Epithelial cell of proximal tubule (primary cell): ENCODE results near the gene TMC6. TPM values are rescaled to one million over a fixed set of nuclear protein-coding genes. Genes with fewer than 3 reads are reported as not detected.

ENCODE experiments used
- DNase-seq: peaks from one replicate; pipeline ENCODE4 v3.0.0-alpha.2; 2011; ENCODE audit warnings: low read depth
- H3K4me3 ChIP-seq: 2 replicates; pipeline ENCODE4 v1.5.1; 2011; ENCODE audit warnings: low read depth, mild to moderate bottlenecking, low read length
- CTCF ChIP-seq: conservative IDR thresholded peaks from 2 replicates; pipeline ENCODE4 v1.5.1; 2012; ENCODE audit warnings: low read depth, mild to moderate bottlenecking, low read length
- total RNA-seq: library from RNA; depleted of rRNA; stranded (reverse); fragments of >200 nt; gene quantifications from 2 replicates; pipeline ENCODE4 v1.2.3, GENCODE V29; 2015

Gene TMC6
- total RNA-seq, 1 donor from 2014 or later, result 52.1 TPM

- no peak for TF ChIP-seq CTCF
- H3K4me3 ChIP-seq, result no peak overlapping the region
- DNase-seq, result no peak
Measured at GRCh38 chr17:78164748-78165607, 36.4 kb upstream of the TMC6 start.

- no peak for TF ChIP-seq CTCF
- DNase-seq, result no peak
- H3K4me3 ChIP-seq, result no peak overlapping the region
Measured at GRCh38 chr17:78163881-78164747, 35.6 kb upstream of the TMC6 start.

- TF ChIP-seq CTCF, result no peak
- no peak overlapping the region for H3K4me3 ChIP-seq
- peak; percentile 47 for DNase-seq
Measured at GRCh38 chr17:78159575-78160158, 31.1 kb upstream of the TMC6 start.

- no peak for TF ChIP-seq CTCF
- H3K4me3 ChIP-seq, result no peak overlapping the region
- DNase-seq, result no peak
Measured at GRCh38 chr17:78154903-78155811, 26.6 kb upstream of the TMC6 start.

- no peak for DNase-seq
- H3K4me3 ChIP-seq, result no peak overlapping the region
- no peak for TF ChIP-seq CTCF
Measured at GRCh38 chr17:78151514-78152008, 23.0 kb upstream of the TMC6 start.
